HuH-7 (cell line): ENCODE results near the gene SRGAP2.
"Not testable (repeated sequence)": the region's sequence is repeated elsewhere in the genome, so short reads cannot be mapped to it uniquely, and the experiment has no call there.

ENCODE experiments used
- DNase-seq: peaks from one replicate; pipeline ENCODE4 v3.0.0; 2011; ENCODE audit warnings: low spot score

The SRGAP2 gene

GRCh38 chr1:206205569-206205968 is 2.2 kb downstream of the SRGAP2 start:
- not testable (repeated sequence) for DNase-seq

GRCh38 chr1:206210802-206211201 is 7.5 kb downstream of the SRGAP2 start:
- DNase-seq = not testable (repeated sequence)

GRCh38 chr1:206215600-206216392 is 12.5 kb downstream of the SRGAP2 start:
- not testable (repeated sequence) for DNase-seq

- DNase-seq = not testable (repeated sequence)
These were observed 14.9 kb downstream of the SRGAP2 start for GRCh38 chr1:206218285-206218684.

- not testable (repeated sequence) for DNase-seq
These were observed 15.4 kb downstream of the SRGAP2 start for GRCh38 chr1:206218765-206219164.

GRCh38 chr1:206219514-206220331 is 16.4 kb downstream of the SRGAP2 start:
- not testable (repeated sequence) for DNase-seq

GRCh38 chr1:206220332-206221000 is 17.1 kb downstream of the SRGAP2 start:
- not testable (repeated sequence) for DNase-seq

- not testable (repeated sequence) for DNase-seq
These were observed 18.2 kb downstream of the SRGAP2 start for GRCh38 chr1:206221585-206221984.

- not testable (repeated sequence) for DNase-seq
These were observed 20.9 kb downstream of the SRGAP2 start for GRCh38 chr1:206224190-206224776.

- not testable (repeated sequence) for DNase-seq
These were observed 22.0 kb downstream of the SRGAP2 start for GRCh38 chr1:206225386-206225785.

GRCh38 chr1:206226886-206227285 is 23.5 kb downstream of the SRGAP2 start:
- not testable (repeated sequence) for DNase-seq

GRCh38 chr1:206229286-206229685 is 25.9 kb downstream of the SRGAP2 start:
- DNase-seq = not testable (repeated sequence)

- DNase-seq = not testable (repeated sequence)
These were observed 28.6 kb downstream of the SRGAP2 start for GRCh38 chr1:206231989-206232388.

GRCh38 chr1:206232970-206233645 is 29.8 kb downstream of the SRGAP2 start:
- not testable (repeated sequence) for DNase-seq

- not testable (repeated sequence) for DNase-seq
These were observed 31.0 kb downstream of the SRGAP2 start for GRCh38 chr1:206234189-206234916.

- not testable (repeated sequence) for DNase-seq
These were observed 31.8 kb downstream of the SRGAP2 start for GRCh38 chr1:206235190-206235589.

- DNase-seq = not testable (repeated sequence)
These were observed 36.9 kb downstream of the SRGAP2 start for GRCh38 chr1:206240288-206240687.

- not testable (repeated sequence) for DNase-seq
These were observed 40.0 kb downstream of the SRGAP2 start for GRCh38 chr1:206243335-206243734.

GRCh38 chr1:206245479-206245878 is 42.1 kb downstream of the SRGAP2 start:
- not testable (repeated sequence) for DNase-seq

- not testable (repeated sequence) for DNase-seq
These were observed 43.0 kb downstream of the SRGAP2 start for GRCh38 chr1:206246129-206246886.
